ENCODE measurements around the gene KRT75.

GRCh38 chr12:52387859-52388258, 46.3 kb downstream of the KRT75 start:
- no peak for TF ChIP-seq CTCF (conservative IDR thresholded peaks at IDR 0.05)
- no peak for TF ChIP-seq EZH2 (IDR thresholded peaks at IDR 0.05; ENCODE audit: low read depth)

Measured in PC-9 (cell line).